SK-N-SH treated with all-trans-retinoic acid at 6 μM for 48 hours (cell line): ENCODE measurements around the gene STYK1.

Experiments
- ATAC-seq: fragments of 200-7000 bp; cut with Tn5 transposase; 3 replicates; pipeline ENCODE4 v1.9.1; 2020; ENCODE audit warnings: mild to moderate bottlenecking, moderate library complexity
- ARNTL ChIP-seq: fragments of 450-650 bp; formaldehyde crosslinking; IDR thresholded peaks from 2 replicates; pipeline ENCODE4 v1.5.0; 2020; ENCODE audit warnings: low read depth, mild to moderate bottlenecking, moderate library complexity, borderline replicate concordance
- BACH2 ChIP-seq: fragments of 250-450 bp; sonication (Bioruptor Pico); IDR thresholded peaks from 2 replicates; pipeline ENCODE4 v1.9.0; 2021; ENCODE audit warnings: mild to moderate bottlenecking, borderline replicate concordance
- CSDC2 ChIP-seq: fragments of 250-450 bp; sonication (Bioruptor Pico); IDR thresholded peaks from 2 replicates; pipeline ENCODE4 v1.5.0; 2020; ENCODE audit warnings: mild to moderate bottlenecking, moderate library complexity
- ESRRG ChIP-seq: fragments of 250-450 bp; sonication (Bioruptor Pico); IDR thresholded peaks from 2 replicates; pipeline ENCODE4 v1.6.1; 2021; ENCODE audit warnings: mild to moderate bottlenecking
- GLIS3 ChIP-seq: fragments of 250-450 bp; sonication (Bioruptor Pico); IDR thresholded peaks from 2 replicates; pipeline ENCODE4 v1.5.0; 2020; ENCODE audit warnings: mild to moderate bottlenecking, moderate library complexity
- OSR1 ChIP-seq: fragments of 250-450 bp; sonication (Bioruptor Pico); IDR thresholded peaks from 2 replicates; pipeline ENCODE4 v1.8.0; 2022; ENCODE audit warnings: moderate library complexity, mild to moderate bottlenecking, inconsistent platforms
- POU6F1 ChIP-seq: fragments of 250-450 bp; sonication (Bioruptor Pico); IDR thresholded peaks from 2 replicates; pipeline ENCODE4 v1.8.0; 2021; ENCODE audit warnings: low read depth, mild to moderate bottlenecking, moderate library complexity, borderline replicate concordance
- PPARA ChIP-seq: fragments of 250-450 bp; sonication (Bioruptor Pico); IDR thresholded peaks from 2 replicates; pipeline ENCODE4 v1.5.0; 2020; ENCODE audit warnings: mild to moderate bottlenecking, borderline replicate concordance
- RARB ChIP-seq: fragments of 250-450 bp; sonication (Bioruptor Pico); IDR thresholded peaks from 2 replicates; pipeline ENCODE4 v1.8.0; 2021; ENCODE audit warnings: mild to moderate bottlenecking, moderate library complexity
- SNAI2 ChIP-seq: fragments of 250-450 bp; sonication (Bioruptor Pico); IDR thresholded peaks from 2 replicates; pipeline ENCODE4 v1.5.0; 2020; ENCODE audit warnings: mild to moderate bottlenecking, moderate library complexity
- TOX ChIP-seq: fragments of 250-450 bp; sonication (Bioruptor Pico); IDR thresholded peaks from 2 replicates; pipeline ENCODE4 v1.8.0; 2021; ENCODE audit warnings: mild to moderate bottlenecking, moderate library complexity, borderline replicate concordance
- TSHZ2 ChIP-seq: fragments of 250-450 bp; sonication (Bioruptor Pico); IDR thresholded peaks from 2 replicates; pipeline ENCODE4 v1.5.0; 2020; ENCODE audit warnings: mild to moderate bottlenecking, moderate library complexity
- ZFP3 ChIP-seq: fragments of 250-450 bp; sonication (Bioruptor Pico); IDR thresholded peaks from 2 replicates; pipeline ENCODE4 v1.5.0; 2020; ENCODE audit warnings: mild to moderate bottlenecking, moderate library complexity
- ZFP30 ChIP-seq: fragments of 450-650 bp; formaldehyde crosslinking; IDR thresholded peaks from 2 replicates; pipeline ENCODE4 v1.5.0; 2022; ENCODE audit warnings: mild to moderate bottlenecking, moderate library complexity
- ZNF565 ChIP-seq: fragments of 450-650 bp; formaldehyde crosslinking; conservative IDR thresholded peaks from 2 replicates; pipeline ENCODE4 v1.5.0; 2020; ENCODE audit warnings: low read depth, mild to moderate bottlenecking, moderate library complexity
- ZNF70 ChIP-seq: fragments of 450-650 bp; formaldehyde crosslinking; IDR thresholded peaks from 2 replicates; pipeline ENCODE4 v1.5.0; 2020; ENCODE audit warnings: mild to moderate bottlenecking, moderate library complexity
- ZNF8 ChIP-seq: fragments of 450-650 bp; formaldehyde crosslinking; IDR thresholded peaks from 2 replicates; pipeline ENCODE4 v1.5.0; 2020; ENCODE audit warnings: mild to moderate bottlenecking, moderate library complexity
- TF ChIP-seq, protein P1 (sequence below): fragments of 250-450 bp; sonication (Bioruptor Pico); IDR thresholded peaks from 2 replicates; pipeline ENCODE4 v1.5.1; 2021; ENCODE audit warnings: mild to moderate bottlenecking, moderate library complexity
- TF ChIP-seq, protein P2 (sequence below): fragments of 250-450 bp; sonication (Bioruptor Pico); IDR thresholded peaks from 2 replicates; pipeline ENCODE4 v1.8.0; 2020; ENCODE audit warnings: mild to moderate bottlenecking, moderate library complexity, borderline replicate concordance
- TF ChIP-seq, protein P3 (sequence below): fragments of 250-450 bp; sonication (Bioruptor Pico); IDR thresholded peaks from 2 replicates; pipeline ENCODE4 v1.5.1; 2020; ENCODE audit warnings: low read depth, mild to moderate bottlenecking, moderate library complexity

The STYK1 gene

DNA sequence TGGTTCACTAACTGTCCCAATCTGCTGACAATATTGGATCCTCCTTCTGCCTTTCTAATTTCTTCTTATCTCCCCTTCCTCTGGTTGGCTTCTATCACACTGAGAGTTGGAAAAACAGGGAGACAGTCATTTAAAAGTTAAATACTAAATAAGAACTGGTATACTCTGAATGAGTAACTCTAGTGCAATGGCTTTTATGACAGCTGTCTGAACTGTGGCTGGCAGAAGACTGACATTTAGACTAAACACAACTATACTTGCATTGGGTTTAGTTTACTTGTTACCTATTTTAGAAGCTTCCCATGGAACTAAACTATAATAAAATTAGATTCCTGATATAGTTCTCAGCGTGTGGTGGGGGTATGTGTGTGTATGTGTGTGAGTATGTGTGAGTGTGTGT lies 52.6 kb downstream of the STYK1 start:
- TF ChIP-seq, protein P1, sequence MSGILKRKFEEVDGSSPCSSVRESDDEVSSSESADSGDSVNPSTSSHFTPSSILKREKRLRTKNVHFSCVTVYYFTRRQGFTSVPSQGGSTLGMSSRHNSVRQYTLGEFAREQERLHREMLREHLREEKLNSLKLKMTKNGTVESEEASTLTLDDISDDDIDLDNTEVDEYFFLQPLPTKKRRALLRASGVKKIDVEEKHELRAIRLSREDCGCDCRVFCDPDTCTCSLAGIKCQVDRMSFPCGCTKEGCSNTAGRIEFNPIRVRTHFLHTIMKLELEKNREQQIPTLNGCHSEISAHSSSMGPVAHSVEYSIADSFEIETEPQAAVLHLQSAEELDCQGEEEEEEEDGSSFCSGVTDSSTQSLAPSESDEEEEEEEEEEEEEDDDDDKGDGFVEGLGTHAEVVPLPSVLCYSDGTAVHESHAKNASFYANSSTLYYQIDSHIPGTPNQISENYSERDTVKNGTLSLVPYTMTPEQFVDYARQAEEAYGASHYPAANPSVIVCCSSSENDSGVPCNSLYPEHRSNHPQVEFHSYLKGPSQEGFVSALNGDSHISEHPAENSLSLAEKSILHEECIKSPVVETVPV (CRISPR knock-in tag): no peak
- no peak for TF ChIP-seq ZNF70 (CRISPR knock-in tag)
- TF ChIP-seq ZNF8 (CRISPR knock-in tag): no peak
- no peak for TF ChIP-seq ZFP30
- TF ChIP-seq TSHZ2 (CRISPR knock-in tag): no peak
- TF ChIP-seq POU6F1 (CRISPR knock-in tag): no peak
- TF ChIP-seq, protein P2, sequence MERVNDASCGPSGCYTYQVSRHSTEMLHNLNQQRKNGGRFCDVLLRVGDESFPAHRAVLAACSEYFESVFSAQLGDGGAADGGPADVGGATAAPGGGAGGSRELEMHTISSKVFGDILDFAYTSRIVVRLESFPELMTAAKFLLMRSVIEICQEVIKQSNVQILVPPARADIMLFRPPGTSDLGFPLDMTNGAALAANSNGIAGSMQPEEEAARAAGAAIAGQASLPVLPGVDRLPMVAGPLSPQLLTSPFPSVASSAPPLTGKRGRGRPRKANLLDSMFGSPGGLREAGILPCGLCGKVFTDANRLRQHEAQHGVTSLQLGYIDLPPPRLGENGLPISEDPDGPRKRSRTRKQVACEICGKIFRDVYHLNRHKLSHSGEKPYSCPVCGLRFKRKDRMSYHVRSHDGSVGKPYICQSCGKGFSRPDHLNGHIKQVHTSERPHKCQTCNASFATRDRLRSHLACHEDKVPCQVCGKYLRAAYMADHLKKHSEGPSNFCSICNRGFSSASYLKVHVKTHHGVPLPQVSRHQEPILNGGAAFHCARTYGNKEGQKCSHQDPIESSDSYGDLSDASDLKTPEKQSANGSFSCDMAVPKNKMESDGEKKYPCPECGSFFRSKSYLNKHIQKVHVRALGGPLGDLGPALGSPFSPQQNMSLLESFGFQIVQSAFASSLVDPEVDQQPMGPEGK (CRISPR knock-in tag): no peak

DNA sequence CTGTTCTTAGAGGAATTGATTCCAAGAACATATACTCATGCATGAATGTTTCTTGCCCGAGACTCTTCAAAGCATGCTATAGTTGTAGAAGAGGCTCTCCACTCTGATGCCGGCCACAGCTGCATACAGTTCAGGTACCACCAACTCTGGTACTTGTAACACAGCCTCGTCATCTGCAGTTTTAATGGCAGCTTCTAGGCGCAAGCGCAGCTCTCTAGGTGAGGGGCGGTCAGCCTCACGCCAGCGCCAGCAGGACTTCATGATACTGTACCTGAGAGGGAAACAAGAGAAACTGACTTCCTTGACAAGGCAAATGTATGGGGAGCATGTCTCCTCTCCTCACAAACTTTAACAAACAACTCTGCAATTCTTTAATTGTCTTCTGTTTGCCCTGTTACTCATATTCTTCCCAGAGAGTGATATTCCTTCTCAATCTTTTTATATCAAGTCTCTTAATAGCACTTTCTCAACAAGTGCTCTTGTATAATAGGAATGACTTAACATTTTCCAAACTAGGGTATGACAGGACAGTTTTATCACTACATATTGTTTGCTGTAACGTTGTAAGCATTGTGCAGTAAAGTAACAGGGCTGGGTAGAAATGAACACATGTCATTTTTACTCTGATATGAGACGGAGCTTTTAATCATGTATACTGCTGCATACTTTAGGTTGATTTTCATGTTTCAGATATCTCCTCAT lies 53.6 kb downstream of the STYK1 start:
- no peak for ATAC-seq
- TF ChIP-seq GLIS3 (no peak), ZNF8 (CRISPR knock-in tag) (no peak), ESRRG (no peak), PPARA (CRISPR knock-in tag) (no peak), BACH2 (CRISPR knock-in tag) (no peak), SNAI2 (no peak), OSR1 (CRISPR knock-in tag) (no peak), CSDC2 (CRISPR knock-in tag) (no peak), TOX (CRISPR knock-in tag) (no peak), ARNTL (CRISPR knock-in tag) (no peak)
- TF ChIP-seq, protein P1 (CRISPR knock-in tag): no peak

More for the DNA sequence above, 52.6 kb downstream of the STYK1 start:
- no peak for ATAC-seq

DNA sequence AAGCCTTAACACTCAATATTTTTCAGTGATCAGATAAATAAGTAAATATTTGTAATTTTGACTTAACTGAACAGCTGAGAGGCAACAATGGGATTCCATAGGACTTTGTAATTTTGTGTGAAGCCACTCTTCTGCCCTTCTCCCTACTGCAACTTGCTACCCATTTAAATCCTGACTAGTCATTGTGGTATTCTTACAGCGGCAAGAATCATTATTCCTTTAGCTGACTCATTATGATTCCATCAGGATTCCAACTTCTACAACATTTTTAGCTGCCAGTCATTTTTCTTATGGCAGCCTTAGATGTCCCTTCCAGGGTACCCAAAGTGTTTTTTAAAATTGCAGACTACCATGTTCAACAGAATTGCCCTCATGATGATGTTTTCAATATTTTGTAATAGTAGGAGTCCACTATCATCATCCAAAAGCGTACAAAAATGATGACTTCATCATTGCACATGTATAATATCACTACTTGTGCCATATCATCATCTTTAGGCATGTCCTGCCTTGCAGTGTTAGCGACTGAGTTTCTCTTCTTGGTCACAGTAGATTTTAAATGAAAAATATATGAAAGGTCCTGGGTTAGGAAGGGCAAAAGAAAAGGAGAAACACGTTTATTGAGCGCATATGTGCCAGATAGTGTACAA lies 55.4 kb downstream of the STYK1 start:
- peak; percentile 40; the same call in 2 of the 3 replicates for ATAC-seq
- TF ChIP-seq RARB (CRISPR knock-in tag): no peak
- TF ChIP-seq POU6F1 (CRISPR knock-in tag): no peak
- TF ChIP-seq GLIS3: no peak
- no peak for TF ChIP-seq TOX (CRISPR knock-in tag)
- no peak for TF ChIP-seq OSR1 (CRISPR knock-in tag)
- no peak for TF ChIP-seq PPARA (CRISPR knock-in tag)
- TF ChIP-seq BACH2 (CRISPR knock-in tag): no peak
- no peak for TF ChIP-seq TSHZ2 (CRISPR knock-in tag)
- no peak for TF ChIP-seq ARNTL (CRISPR knock-in tag)
- no peak for TF ChIP-seq SNAI2
- TF ChIP-seq, protein P3, sequence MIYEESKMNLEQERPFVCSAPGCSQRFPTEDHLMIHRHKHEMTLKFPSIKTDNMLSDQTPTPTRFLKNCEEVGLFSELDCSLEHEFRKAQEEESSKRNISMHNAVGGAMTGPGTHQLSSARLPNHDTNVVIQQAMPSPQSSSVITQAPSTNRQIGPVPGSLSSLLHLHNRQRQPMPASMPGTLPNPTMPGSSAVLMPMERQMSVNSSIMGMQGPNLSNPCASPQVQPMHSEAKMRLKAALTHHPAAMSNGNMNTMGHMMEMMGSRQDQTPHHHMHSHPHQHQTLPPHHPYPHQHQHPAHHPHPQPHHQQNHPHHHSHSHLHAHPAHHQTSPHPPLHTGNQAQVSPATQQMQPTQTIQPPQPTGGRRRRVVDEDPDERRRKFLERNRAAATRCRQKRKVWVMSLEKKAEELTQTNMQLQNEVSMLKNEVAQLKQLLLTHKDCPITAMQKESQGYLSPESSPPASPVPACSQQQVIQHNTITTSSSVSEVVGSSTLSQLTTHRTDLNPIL: no peak
- TF ChIP-seq ZFP3 (CRISPR knock-in tag): no peak
- TF ChIP-seq ZNF565 (CRISPR knock-in tag): no peak
